Heart left ventricle (tissue), 16 donors: ENCODE data around the gene IGFBP2. TPM values are rescaled to one million over a fixed set of nuclear protein-coding genes. Genes with fewer than 3 reads are reported as not detected.

Source experiments
- ATAC-seq, 4 donors: fragments of 200-7000 bp; cut with Tn5 transposase; one replicate each; pipeline ENCODE4 v1.9.1; 2020 to 2022; ENCODE audit warnings: moderate library complexity in 4 of 4, mild to moderate bottlenecking in 3 of 4, moderate number of reproducible peaks in 1 of 4
- DNase-seq, 5 donors: peaks; one replicate each; pipeline ENCODE4 v3.0.0-alpha.2; 2020
- H3K27ac ChIP-seq, 12 donors: fragments of 200-600 bp; sonication (generic) in 4 of 12; one replicate each; pipeline versions ENCODE4 v1.5.0 to v1.8.0; 2016 to 2022; ENCODE audit warnings: mild to moderate bottlenecking in 2 of 12
- H3K27me3 ChIP-seq, 9 donors: fragments of 200-600 bp; sonication (generic) in 2 of 9; one replicate each; pipeline versions ENCODE4 v1.5.1 to v1.8.0; 2016 to 2022; ENCODE audit warnings: mild to moderate bottlenecking in 3 of 9
- H3K36me3 ChIP-seq, 9 donors: fragments of 200-600 bp; sonication (generic) in 2 of 9; one replicate each; pipeline versions ENCODE4 v1.5.0 to v1.8.0; 2018 to 2022; ENCODE audit warnings: mild to moderate bottlenecking in 2 of 9
- H3K4me1 ChIP-seq, 12 donors: fragments of 200-600 bp; sonication (generic) in 4 of 12; one replicate each; pipeline versions ENCODE4 v1.5.0 to v1.8.0; 2016 to 2022; ENCODE audit warnings: mild to moderate bottlenecking in 3 of 12
- H3K4me3 ChIP-seq, 12 donors: fragments of 200-600 bp; sonication (generic) in 4 of 12; one replicate each; pipeline versions ENCODE4 v1.5.0 to v1.8.0; 2017 to 2022; ENCODE audit warnings: mild to moderate bottlenecking in 9 of 12, moderate library complexity in 4 of 12
- H3K9me3 ChIP-seq, 12 donors: fragments of 200-600 bp; sonication (generic) in 4 of 12; one replicate each; pipeline versions ENCODE4 v1.5.0 to v1.8.0; 2016 to 2022; ENCODE audit warnings: mild to moderate bottlenecking in 1 of 12
- CTCF ChIP-seq, 12 donors: fragments of 200-600 bp; sonication (generic) in 4 of 12; IDR thresholded peaks; one replicate each; pipeline versions ENCODE4 v1.5.0 to v1.8.0; 2018 to 2022; ENCODE audit warnings: antibody characterized with exemption in 12 of 12, mild to moderate bottlenecking in 5 of 12
- POLR2A ChIP-seq, 2 donors: fragments of 450-650 bp; IDR thresholded peaks; one replicate each; pipeline ENCODE4 v1.6.1; 2017; ENCODE audit warnings: antibody characterized with exemption in 2 of 2, mild to moderate bottlenecking in 2 of 2, moderate library complexity in 2 of 2
- WGBS, 4 donors: extraction: QIAGEN DNeasy Blood & Tissue Kit in 2 of 4; methylation state at CpG; one replicate each; pipeline versions ENCODE4 v1.1.5 to v1.1.7; 2013 to 2018; 5-methylcytosine and 5-hydroxymethylcytosine counted together
- intact Hi-C, 10 donors: fragments of 100-400 bp; cut with DNase I; formaldehyde crosslinking; loops; one replicate each; pipeline versions ENCODE4 v1.11.1 to v1.14.2; 2022
- polyA plus RNA-seq, 2 donors: library from polyadenylated mRNA; stranded (reverse); fragments of 200-250 nt; gene quantifications; one replicate each; pipeline ENCODE4 v1.2.3, GENCODE V29; 2013
- total RNA-seq, 9 donors: library from RNA; depleted of rRNA in 2 of 9; stranded (reverse); fragments of >200 nt in 2 of 9; fragmentation: NEBNext Ultra II Directional in 3 of 9; extraction: Animal tissue kit (Norgen Biotek cat#: 25700) in 3 of 9; gene quantifications; one replicate each; pipeline versions ENCODE4 v1.1.0 to v1.2.4, GENCODE V29; 2016 to 2023
- donor health status: ischemic (EF 13 %, LVEDD 7.1; RV severe dilation, severe dysfunction).
- donor health status: healthy with polysubstance abuse.
- donor health status: DM: no; HTN: yes; CAD: no.
- donor health status: DM: no; HTN: no; CAD: no.
- donor health status: ischemic (EF 25% LVEDD 6.9; RV normal size, moderate dysfunction).
- donor health status: ischemic (EF 25% LVEDD 5.7; RV mildly dilated, moderate dysfunction).
- donor health status: healthy.
- donor health status: DM: yes; HTN: yes; CAD: no.
- donor health status: ischemic (EF 35%, LVEDD 5.7; RV mildly dilated, moderate dysfunction).
- donor health status: nonischemic (EF 11% LVEDD 7.7; RV severe dilation, severe dysfunction).
- donor health status: DM: yes; HTN: yes; CAD: no.
- donor health status: PGD.
- donor health status: ischemic (EF 29% LVEDD 5.4; RV normal size, mild dysfunction).
- donor health status: nonischemic (EF 23%, LVEDD 6.1; RV moderate dilation, normal function).

The IGFBP2 gene
- total and polyA plus RNA-seq, 11 donors: 57.2 to 326 (median 113) TPM

DNA sequence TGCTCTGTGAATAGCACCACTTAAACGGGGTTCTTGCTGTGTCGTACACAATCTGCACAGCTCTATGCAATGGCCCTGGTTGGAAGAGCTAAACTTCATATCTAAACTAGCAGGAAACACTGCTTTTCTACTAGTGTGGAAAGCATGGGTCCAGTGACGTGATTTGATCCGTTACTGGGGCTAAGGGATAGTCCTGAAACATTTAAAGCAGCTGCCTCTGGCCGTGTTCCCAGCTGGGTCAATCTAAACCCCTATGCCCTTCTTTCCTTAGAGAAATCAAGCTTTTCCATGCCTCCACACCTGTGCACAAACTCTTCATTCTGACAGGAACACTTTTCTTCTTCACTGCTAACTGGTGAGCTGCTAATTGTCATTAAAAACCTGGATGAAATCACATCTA lies 67.6 kb downstream of the IGFBP2 start:
- DNase-seq (no peak), ATAC-seq (peak in 2 of 4 donors; percentile 5 to 21)
- Histone ChIP-seq H3K36me3 (no peaks in the 10 kb centered on the region), H3K4me1 (peaks cover 0 to 53% (median 21%) of the 10 kb centered on the region in 12 donors), H3K4me3 (no peak overlapping the region), H3K9me3 (no peaks in the 10 kb centered on the region), H3K27ac (peak overlapping the region in 8 of 12 donors; percentile 13 to 88 (median 38)), H3K27me3 (peaks cover 0 to 19% (median 0%) of the 10 kb centered on the region in 9 donors)
- intact Hi-C loops: loop anchor here in 7 of 10 donors (2.0 to 10.0 kb wide), 7 partner anchors 72 to 1012 kb away; no protein-coding TSS in a partner anchor
- 36 to 45% (median 38%) methylated on average over 5 of the region's 5 CpGs for WGBS, 4 donors
- no peak for TF ChIP-seq CTCF (IDR thresholded peaks at IDR 0.05)

- intact Hi-C loops: loop anchor here in 7 of 10 donors (2.0 to 10.0 kb wide), 7 partner anchors 71 to 1011 kb away; no protein-coding TSS in a partner anchor
- Histone ChIP-seq H3K36me3 (no peaks in the 10 kb centered on the region), H3K27ac (peak overlapping the region in 1 of 12 donors; percentile 88), H3K4me3 (no peak overlapping the region), H3K27me3 (peaks cover 0 to 12% (median 0%) of the 10 kb centered on the region in 9 donors), H3K9me3 (no peaks in the 10 kb centered on the region), H3K4me1 (peaks cover 0 to 46% (median 20%) of the 10 kb centered on the region in 12 donors)
- DNase-seq (no peak), ATAC-seq (no peak)
- TF ChIP-seq POLR2A (IDR thresholded peaks at IDR 0.05) (no peak), CTCF (IDR thresholded peaks at IDR 0.05) (no peak)
- WGBS, 4 donors: 96 to 97% (median 96%) methylated on average over 7 of the region's 7 CpGs
Observed at GRCh38 chr2:216701544-216701943, 68.3 kb downstream of the IGFBP2 start.

DNA sequence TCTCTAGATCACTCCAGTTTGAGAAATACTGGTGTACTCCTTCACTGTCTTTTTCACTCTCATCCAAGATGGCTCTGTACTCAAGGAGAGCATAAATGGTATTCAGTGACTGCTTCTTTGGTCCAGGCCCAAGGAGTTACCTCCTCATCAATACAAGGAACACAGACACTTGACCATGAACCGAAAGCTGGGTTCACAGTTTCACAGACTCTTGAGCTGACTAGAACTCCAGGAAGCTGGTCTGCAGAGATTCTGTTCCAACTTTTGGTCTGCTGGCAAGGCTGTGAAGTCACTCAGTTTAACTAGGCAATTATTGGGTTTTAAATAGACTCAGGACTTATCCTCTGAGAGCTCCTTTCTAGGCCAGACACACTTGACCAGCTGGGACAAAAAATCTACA lies 69.5 kb downstream of the IGFBP2 start:
- peaks cover 0 to 6% (median 0%) of the 10 kb centered on the region in 12 donors for H3K9me3 ChIP-seq
- no peak for DNase-seq
- peaks cover 0 to 11% (median 0%) of the 10 kb centered on the region in 9 donors for H3K27me3 ChIP-seq
- WGBS, 4 donors: 53 to 81% (median 69%) methylated on average over 1 of the region's 1 CpG
- H3K27ac ChIP-seq: peak overlapping the region in 2 of 12 donors; percentile 1 to 47
- no peak overlapping the region for H3K4me3 ChIP-seq
- no peak for ATAC-seq
- no peaks in the 10 kb centered on the region for H3K36me3 ChIP-seq
- intact Hi-C loops: loop anchor here in 7 of 10 donors (5.0 to 10.0 kb wide), 6 partner anchors 70 to 1010 kb away; no protein-coding TSS in a partner anchor
- peaks cover 0 to 40% (median 17%) of the 10 kb centered on the region in 12 donors for H3K4me1 ChIP-seq
- TF ChIP-seq CTCF (IDR thresholded peaks at IDR 0.05) (no peak), POLR2A (IDR thresholded peaks at IDR 0.05) (no peak)

DNA sequence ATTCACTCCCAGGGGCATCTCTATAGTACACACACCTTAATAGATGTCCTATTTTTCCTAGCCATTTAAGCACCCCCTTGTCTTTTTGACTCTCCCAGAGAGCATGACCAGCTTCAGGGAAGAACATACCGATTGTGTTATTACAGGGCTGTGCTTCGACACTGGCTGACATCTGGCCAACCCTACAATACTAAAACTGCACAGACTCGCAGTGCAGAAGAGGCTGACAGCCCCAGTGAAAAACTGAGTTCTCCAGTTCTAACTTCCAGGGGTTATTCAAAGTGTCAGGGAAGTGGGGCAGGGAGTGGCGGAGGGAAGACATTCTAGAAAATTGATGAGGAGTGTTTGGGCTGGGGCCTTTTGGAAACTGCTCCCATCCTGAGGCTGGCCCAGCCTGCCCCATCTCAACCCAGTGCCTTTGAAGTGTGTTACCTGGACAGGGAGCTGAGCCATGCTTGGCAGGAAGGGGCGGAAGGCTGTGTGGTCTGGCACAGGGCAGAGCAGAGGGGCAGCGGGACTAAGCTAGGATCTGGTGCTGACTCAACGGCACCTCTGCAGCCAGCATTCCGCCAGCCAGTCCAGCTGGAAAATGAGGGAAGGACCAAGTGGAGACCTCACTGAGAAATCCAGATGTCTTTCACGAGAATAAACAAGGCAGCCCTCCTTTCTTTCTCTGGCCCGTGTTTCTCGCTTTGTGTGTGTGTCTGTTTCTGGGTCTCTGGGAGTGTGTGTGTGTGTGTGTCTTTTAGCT lies 77.5 kb downstream of the IGFBP2 start:
- DNase-seq (peak in 3 of 5 donors; percentile 53 to 75 (median 71)), ATAC-seq (peak; percentile 53 to 76 (median 72))
- Histone ChIP-seq H3K27ac (peak overlapping the region in 11 of 12 donors; percentile 44 to 83 (median 53)), H3K36me3 (no peaks in the 10 kb centered on the region), H3K9me3 (peaks cover 0 to 14% (median 0%) of the 10 kb centered on the region in 12 donors), H3K4me1 (peaks cover 0 to 42% (median 4%) of the 10 kb centered on the region in 12 donors), H3K27me3 (no peaks in the 10 kb centered on the region), H3K4me3 (no peak overlapping the region)
- whole genome bisulfite sequencing, 4 donors: 72 to 79% (median 78%) methylated on average over 10 to 11 of the region's 11 CpGs
- TF ChIP-seq CTCF (IDR thresholded peaks at IDR 0.05) (no peak), POLR2A (IDR thresholded peaks at IDR 0.05) (no peak)
- intact Hi-C loops: loop anchor here in 3 of 10 donors (5.0 to 10.0 kb wide), 2 partner anchors 124 to 127 kb away; no protein-coding TSS in a partner anchor
